Ovary (tissue), 3 donors: ENCODE results near the gene NPHP4.

Experiments used
- CTCF ChIP-seq, 3 donors: fragments of 450-650 bp in 2 of 3; fragments of 200-600 bp in 1 of 3; IDR thresholded peaks; one replicate each; pipeline versions ENCODE4 v1.5.1 to v1.8.0; 2016 to 2022; ENCODE audit warnings: antibody characterized with exemption in 3 of 3, mild to moderate bottlenecking in 1 of 3
- EP300 ChIP-seq: sonication (generic); formaldehyde crosslinking; IDR thresholded peaks from one replicate; pipeline ENCODE4 v1.6.1; 2017; ENCODE audit warnings: antibody characterized with exemption
- POLR2A ChIP-seq: fragments of 450-650 bp; IDR thresholded peaks from one replicate; pipeline ENCODE4 v1.6.1; 2017; ENCODE audit warnings: antibody characterized with exemption, mild to moderate bottlenecking, moderate library complexity
- donor health status: DM: no; HTN: no; CAD: no.

GRCh38 chr1:5986018-5986417 lies 6.2 kb downstream of the NPHP4 start:
- no peak for TF ChIP-seq POLR2A
- no peak for TF ChIP-seq EP300
- TF ChIP-seq CTCF (IDR thresholded peaks at IDR 0.05), result no peak
